ENCODE results near the gene MOGAT2.
A peak's percentile ranks its signal among the peaks of the same experiment; 100 is the strongest.

Gene MOGAT2

GRCh38 chr11:75703695-75704237, 13.9 kb upstream of the MOGAT2 start:
- Histone ChIP-seq H3K27me3 (ENCODE audit: low read depth) (no peaks in the 10 kb centered on the region), H3K36me3 (replicated peaks) (no peaks in the 10 kb centered on the region), H3K4me3 (no peak overlapping the region), H3K9me3 (0 out of 2 replicates have a peak, but pooled peaks cover 3% of the 10 kb centered on the region), H3K4me1 (no peaks in the 10 kb centered on the region)
- no peak for DNase-seq (ENCODE audit: low spot score in 2 of 2)
- in situ Hi-C loops (cut with MboI; ENCODE audit: low sequenced_read_pairs): loop anchor here (25.0 kb wide), 1 partner anchor 609 kb away; no protein-coding TSS in a partner anchor

GRCh38 chr11:75705541-75705940, 12.1 kb upstream of the MOGAT2 start:
- no peak for DNase-seq (ENCODE audit: low spot score in 2 of 2)
- no peaks in the 10 kb centered on the region for H3K4me1 ChIP-seq
- in situ Hi-C loops (cut with MboI; ENCODE audit: low sequenced_read_pairs): loop anchor here (25.0 kb wide), 1 partner anchor 607 kb away; no protein-coding TSS in a partner anchor

GRCh38 chr11:75706260-75706729, 11.3 kb upstream of the MOGAT2 start:
- DNase-seq (ENCODE audit: low spot score in 2 of 2): peak; percentile 72 to 85
- H3K9me3 ChIP-seq: 0 out of 2 replicates have a peak, but pooled peaks cover 3% of the 10 kb centered on the region
- in situ Hi-C loops (cut with MboI; ENCODE audit: low sequenced_read_pairs): loop anchor here (25.0 kb wide), 1 partner anchor 606 kb away; no protein-coding TSS in a partner anchor
- H3K4me3 ChIP-seq: no peak overlapping the region
- no peaks in the 10 kb centered on the region for H3K27me3 ChIP-seq (ENCODE audit: low read depth)
- no peaks in the 10 kb centered on the region for H3K36me3 ChIP-seq (replicated peaks)
- no peaks in the 10 kb centered on the region for H3K4me1 ChIP-seq

More at GRCh38 chr11:75705541-75705940, 12.1 kb upstream of the MOGAT2 start:
- Histone ChIP-seq H3K27me3 (ENCODE audit: low read depth) (no peaks in the 10 kb centered on the region), H3K36me3 (replicated peaks) (no peaks in the 10 kb centered on the region), H3K4me3 (no peak overlapping the region), H3K9me3 (0 out of 2 replicates have a peak, but pooled peaks cover 3% of the 10 kb centered on the region)

- H3K9me3 ChIP-seq: no peaks in the 10 kb centered on the region
- H3K27me3 ChIP-seq (ENCODE audit: low read depth): no peaks in the 10 kb centered on the region
- no peaks in the 10 kb centered on the region for H3K36me3 ChIP-seq (replicated peaks)
- in situ Hi-C loops (cut with MboI; ENCODE audit: low sequenced_read_pairs): loop anchor here (25.0 kb wide), 1 partner anchor 598 kb away; no protein-coding TSS in a partner anchor
- no peak overlapping the region for H3K4me3 ChIP-seq
- no peak for DNase-seq (ENCODE audit: low spot score in 2 of 2)
- no peaks in the 10 kb centered on the region for H3K4me1 ChIP-seq
Observed at GRCh38 chr11:75714211-75714610, 3.4 kb upstream of the MOGAT2 start.

GRCh38 chr11:75715688-75716087, 1.9 kb upstream of the MOGAT2 start:
- Histone ChIP-seq H3K4me3 (no peak overlapping the region), H3K4me1 (no peaks in the 10 kb centered on the region), H3K27me3 (ENCODE audit: low read depth) (no peaks in the 10 kb centered on the region), H3K9me3 (no peaks in the 10 kb centered on the region), H3K36me3 (replicated peaks) (no peaks in the 10 kb centered on the region)
- no peak for DNase-seq (ENCODE audit: low spot score in 2 of 2)
- in situ Hi-C loops (cut with MboI; ENCODE audit: low sequenced_read_pairs): loop anchor here (25.0 kb wide), 1 partner anchor 597 kb away; no protein-coding TSS in a partner anchor

- H3K27me3 ChIP-seq (ENCODE audit: low read depth): no peaks in the 10 kb centered on the region
- no peaks in the 10 kb centered on the region for H3K36me3 ChIP-seq (replicated peaks)
- in situ Hi-C loops (cut with MboI; ENCODE audit: low sequenced_read_pairs): loop anchor here (25.0 kb wide), 1 partner anchor 596 kb away; no protein-coding TSS in a partner anchor
- H3K4me3 ChIP-seq: no peak overlapping the region
- no peaks in the 10 kb centered on the region for H3K4me1 ChIP-seq
- no peak for DNase-seq (ENCODE audit: low spot score in 2 of 2)
- H3K9me3 ChIP-seq: no peaks in the 10 kb centered on the region
Observed at GRCh38 chr11:75716659-75717058, 979 bp upstream of the MOGAT2 start.

- in situ Hi-C loops (cut with MboI; ENCODE audit: low sequenced_read_pairs): loop anchor here (25.0 kb wide), 1 partner anchor 594 kb away; no protein-coding TSS in a partner anchor
- Histone ChIP-seq H3K36me3 (replicated peaks) (no peaks in the 10 kb centered on the region), H3K27me3 (ENCODE audit: low read depth) (no peaks in the 10 kb centered on the region), H3K9me3 (no peaks in the 10 kb centered on the region), H3K4me1 (no peaks in the 10 kb centered on the region), H3K4me3 (no peak overlapping the region)
- DNase-seq (ENCODE audit: low spot score in 2 of 2): no peak
Observed at GRCh38 chr11:75718419-75719339, 1.0 kb downstream of the MOGAT2 start.

- Histone ChIP-seq H3K4me1 (no peaks in the 10 kb centered on the region), H3K9me3 (no peaks in the 10 kb centered on the region), H3K27me3 (ENCODE audit: low read depth) (no peaks in the 10 kb centered on the region), H3K36me3 (replicated peaks) (no peaks in the 10 kb centered on the region), H3K4me3 (no peak overlapping the region)
- in situ Hi-C loops (cut with MboI; ENCODE audit: low sequenced_read_pairs): loop anchor here (25.0 kb wide), 1 partner anchor 593 kb away; no protein-coding TSS in a partner anchor
- no peak for DNase-seq (ENCODE audit: low spot score in 2 of 2)
Observed at GRCh38 chr11:75719340-75720239, 2.0 kb downstream of the MOGAT2 start.

GRCh38 chr11:75720639-75721038, 3.0 kb downstream of the MOGAT2 start:
- no peak for DNase-seq (ENCODE audit: low spot score in 2 of 2)
- Histone ChIP-seq H3K4me1 (no peaks in the 10 kb centered on the region), H3K9me3 (no peaks in the 10 kb centered on the region), H3K27me3 (ENCODE audit: low read depth) (no peaks in the 10 kb centered on the region), H3K36me3 (replicated peaks) (no peaks in the 10 kb centered on the region), H3K4me3 (no peak overlapping the region)
- in situ Hi-C loops (cut with MboI; ENCODE audit: low sequenced_read_pairs): loop anchor here (25.0 kb wide), 1 partner anchor 592 kb away; no protein-coding TSS in a partner anchor

GRCh38 chr11:75721852-75722668, 4.4 kb downstream of the MOGAT2 start:
- H3K4me3 ChIP-seq: no peak overlapping the region
- H3K9me3 ChIP-seq: no peaks in the 10 kb centered on the region

GRCh38 chr11:75722669-75723042, 5.0 kb downstream of the MOGAT2 start:
- no peaks in the 10 kb centered on the region for H3K36me3 ChIP-seq (replicated peaks)
- no peak overlapping the region for H3K4me3 ChIP-seq
- no peaks in the 10 kb centered on the region for H3K27me3 ChIP-seq (ENCODE audit: low read depth)
- no peaks in the 10 kb centered on the region for H3K9me3 ChIP-seq
- no peak for DNase-seq (ENCODE audit: low spot score in 2 of 2)
- in situ Hi-C loops (cut with MboI; ENCODE audit: low sequenced_read_pairs): loop anchor here (25.0 kb wide), 1 partner anchor 590 kb away; no protein-coding TSS in a partner anchor
- H3K4me1 ChIP-seq: no peaks in the 10 kb centered on the region

More at GRCh38 chr11:75721852-75722668, 4.4 kb downstream of the MOGAT2 start:
- DNase-seq (ENCODE audit: low spot score in 2 of 2): no peak
- in situ Hi-C loops (cut with MboI; ENCODE audit: low sequenced_read_pairs): loop anchor here (25.0 kb wide), 1 partner anchor 590 kb away; no protein-coding TSS in a partner anchor
- Histone ChIP-seq H3K36me3 (replicated peaks) (no peaks in the 10 kb centered on the region), H3K4me1 (no peaks in the 10 kb centered on the region), H3K27me3 (ENCODE audit: low read depth) (no peaks in the 10 kb centered on the region)

GRCh38 chr11:75725547-75726320, 8.1 kb downstream of the MOGAT2 start:
- DNase-seq (ENCODE audit: low spot score in 2 of 2): no peak
- Histone ChIP-seq H3K4me3 (no peak overlapping the region), H3K36me3 (replicated peaks) (no peaks in the 10 kb centered on the region), H3K4me1 (no peaks in the 10 kb centered on the region), H3K9me3 (no peaks in the 10 kb centered on the region), H3K27me3 (ENCODE audit: low read depth) (no peaks in the 10 kb centered on the region)
- in situ Hi-C loops (cut with MboI; ENCODE audit: low sequenced_read_pairs): no loop called here
